Fibroblast of villous mesenchyme (primary cell): ENCODE data around the gene BTBD7. TPM values are rescaled to one million over a fixed set of nuclear protein-coding genes. Genes with fewer than 3 reads are reported as not detected.

Experiments used
- DNase-seq: peaks from one replicate; pipeline ENCODE4 v3.0.0-alpha.2; 2010; ENCODE audit warnings: low read depth
- H3K4me3 ChIP-seq: 2 replicates; pipeline ENCODE4 v1.5.1; 2011; ENCODE audit warnings: low read depth, mild to moderate bottlenecking, low read length
- total RNA-seq: library from RNA; depleted of rRNA; stranded (reverse); fragments of >200 nt; gene quantifications from 2 replicates; pipeline ENCODE4 v1.2.3, GENCODE V29; 2012
- TF ChIP-seq, protein P1 (sequence below): IDR thresholded peaks from 2 replicates; pipeline ENCODE4 v1.5.1; 2012; ENCODE audit warnings: low read depth, mild to moderate bottlenecking, low read length; ENCODE audit not compliant: insufficient read depth

BTBD7 gene
- total RNA-seq, 1 donor: 35.4 TPM

DNA sequence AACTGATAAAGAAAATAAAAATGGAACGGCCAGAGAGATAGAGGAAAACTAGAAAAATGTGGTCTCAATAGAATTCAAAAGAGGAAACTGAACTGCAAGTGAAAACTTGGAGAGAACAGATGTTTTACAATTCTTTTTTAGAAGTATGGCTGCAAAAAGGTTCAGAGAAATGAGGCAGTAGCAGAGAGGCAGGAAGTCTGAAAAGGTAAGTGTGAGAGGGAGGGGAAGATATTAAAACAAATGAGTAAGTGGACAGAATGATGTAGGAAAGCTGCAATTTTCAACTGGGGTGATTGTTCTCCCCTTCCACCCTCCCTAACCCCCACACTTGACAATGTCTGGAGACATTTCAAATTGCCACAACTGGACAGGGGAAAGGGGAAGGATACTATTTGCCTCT lies 12.9 kb downstream of the BTBD7 start:
- DNase-seq: no peak
- no peak overlapping the region for H3K4me3 ChIP-seq
- TF ChIP-seq, protein P1, sequence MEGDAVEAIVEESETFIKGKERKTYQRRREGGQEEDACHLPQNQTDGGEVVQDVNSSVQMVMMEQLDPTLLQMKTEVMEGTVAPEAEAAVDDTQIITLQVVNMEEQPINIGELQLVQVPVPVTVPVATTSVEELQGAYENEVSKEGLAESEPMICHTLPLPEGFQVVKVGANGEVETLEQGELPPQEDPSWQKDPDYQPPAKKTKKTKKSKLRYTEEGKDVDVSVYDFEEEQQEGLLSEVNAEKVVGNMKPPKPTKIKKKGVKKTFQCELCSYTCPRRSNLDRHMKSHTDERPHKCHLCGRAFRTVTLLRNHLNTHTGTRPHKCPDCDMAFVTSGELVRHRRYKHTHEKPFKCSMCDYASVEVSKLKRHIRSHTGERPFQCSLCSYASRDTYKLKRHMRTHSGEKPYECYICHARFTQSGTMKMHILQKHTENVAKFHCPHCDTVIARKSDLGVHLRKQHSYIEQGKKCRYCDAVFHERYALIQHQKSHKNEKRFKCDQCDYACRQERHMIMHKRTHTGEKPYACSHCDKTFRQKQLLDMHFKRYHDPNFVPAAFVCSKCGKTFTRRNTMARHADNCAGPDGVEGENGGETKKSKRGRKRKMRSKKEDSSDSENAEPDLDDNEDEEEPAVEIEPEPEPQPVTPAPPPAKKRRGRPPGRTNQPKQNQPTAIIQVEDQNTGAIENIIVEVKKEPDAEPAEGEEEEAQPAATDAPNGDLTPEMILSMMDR: no peak

DNA sequence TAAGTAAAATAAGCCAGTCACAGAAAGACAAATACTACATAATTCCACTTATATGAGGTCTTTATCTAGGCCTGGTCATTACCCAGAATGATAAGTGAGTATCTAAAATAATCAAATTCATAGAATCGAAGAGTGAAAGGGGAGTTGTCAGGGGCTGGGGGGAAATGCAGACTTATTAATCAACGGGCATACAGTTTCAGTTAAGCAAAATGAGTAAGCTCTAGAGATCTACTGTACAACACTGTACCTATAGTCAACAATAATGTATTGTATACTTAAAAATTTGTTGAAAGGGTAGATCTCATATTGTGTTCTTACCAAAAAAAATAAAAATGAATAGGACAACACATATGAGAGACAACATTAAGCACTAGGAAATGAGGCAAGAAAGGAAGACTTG lies 13.3 kb downstream of the BTBD7 start:
- TF ChIP-seq, protein P1: no peak
- H3K4me3 ChIP-seq: no peak overlapping the region
- DNase-seq: no peak

DNA sequence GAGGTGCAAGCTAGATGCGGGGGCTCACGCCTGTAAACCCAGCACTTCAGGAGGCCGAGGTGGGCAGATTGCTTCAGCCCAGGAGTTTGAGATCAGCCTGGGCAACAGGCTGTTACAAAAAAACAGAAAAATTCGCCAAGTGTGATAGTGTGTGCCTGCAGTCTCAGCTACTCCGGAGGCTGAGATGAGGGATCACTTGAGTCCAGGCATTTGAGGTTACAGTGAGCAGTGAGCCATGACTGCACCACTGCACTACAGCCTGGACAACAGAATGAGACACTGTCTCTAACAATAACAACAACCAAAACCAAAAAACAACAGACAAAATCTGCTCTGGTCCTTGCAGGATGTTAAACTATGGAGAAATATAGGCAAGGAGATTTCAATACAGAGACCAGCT lies 13.9 kb downstream of the BTBD7 start:
- TF ChIP-seq, protein P1: no peak
- H3K4me3 ChIP-seq: no peak overlapping the region
- DNase-seq: no peak

DNA sequence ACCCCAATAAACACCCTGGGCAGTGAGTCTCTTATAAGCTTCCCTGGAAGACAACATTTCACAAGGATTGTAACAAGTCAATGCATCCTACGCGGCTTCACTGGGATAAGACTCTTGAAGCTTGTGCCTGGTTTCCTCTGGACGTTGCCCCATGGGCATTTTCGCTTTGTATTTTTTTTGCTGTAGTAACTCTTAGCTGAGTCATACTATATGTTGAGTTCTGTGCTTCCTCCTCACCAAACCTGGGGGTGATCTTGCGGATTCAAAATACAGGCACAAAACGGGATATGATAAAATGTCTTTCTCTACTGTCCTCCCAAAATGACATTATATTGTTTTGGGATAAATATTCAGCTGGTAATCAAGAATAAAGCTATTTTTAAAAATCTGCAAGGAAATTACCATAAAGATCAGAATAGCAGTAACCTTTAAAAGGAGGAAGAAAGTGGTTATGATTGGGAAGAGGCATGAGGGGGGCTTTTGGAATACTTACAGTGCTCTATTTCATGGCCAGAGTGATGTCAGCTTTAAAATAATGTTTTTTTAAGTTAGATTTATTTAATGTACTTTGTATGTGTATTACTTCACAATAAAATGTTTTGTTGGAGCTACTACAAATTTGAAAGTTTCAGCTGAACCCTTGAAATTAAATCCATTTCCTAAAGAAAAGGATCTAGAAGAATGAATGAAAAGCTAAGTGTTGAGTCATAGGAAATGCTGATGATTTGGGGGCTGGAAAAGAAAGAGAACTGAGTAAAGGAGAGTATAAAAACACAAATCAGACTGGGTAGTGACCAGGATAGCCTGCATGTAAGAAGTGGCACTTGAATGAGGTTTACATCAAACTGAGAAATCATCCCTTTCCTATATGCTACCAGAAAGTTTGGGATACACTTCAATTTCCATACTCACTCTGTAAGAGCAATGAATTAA lies 14.7 kb downstream of the BTBD7 start:
- TF ChIP-seq, protein P1: no peak
- DNase-seq: peak; percentile 70
- H3K4me3 ChIP-seq: no peak overlapping the region

DNA sequence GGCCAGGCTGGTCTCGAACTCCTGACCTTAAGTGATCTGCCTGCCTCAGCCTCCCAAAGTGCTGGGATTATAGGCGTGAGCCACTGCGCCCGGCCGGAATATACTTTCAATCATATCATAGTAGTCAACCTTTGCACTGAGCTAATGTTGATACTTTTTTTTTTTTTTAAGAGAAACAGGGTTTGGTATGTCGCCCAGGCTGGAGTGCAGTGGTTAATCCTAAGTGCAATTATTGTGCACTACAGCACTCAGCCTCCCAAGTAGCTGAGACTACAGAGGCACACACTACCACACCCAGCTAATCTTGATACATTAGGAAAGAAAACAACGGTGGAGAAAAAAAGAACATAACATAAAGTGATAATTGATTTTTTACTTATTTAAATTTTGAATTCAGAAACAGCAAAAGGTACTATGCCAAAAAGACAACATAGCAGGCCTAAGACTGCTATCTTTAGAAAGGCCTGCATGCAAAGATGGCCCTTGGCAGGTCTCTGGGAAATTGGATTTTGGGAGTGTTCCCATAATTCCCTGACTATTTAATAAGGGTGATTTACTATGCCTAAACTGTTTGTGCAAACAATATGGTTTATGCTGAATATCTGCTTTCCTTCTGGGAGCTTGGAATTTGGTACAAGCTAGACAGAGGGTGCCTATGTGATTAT lies 15.5 kb downstream of the BTBD7 start:
- H3K4me3 ChIP-seq: no peak overlapping the region
- no peak for DNase-seq
- TF ChIP-seq, protein P1: no peak

DNA sequence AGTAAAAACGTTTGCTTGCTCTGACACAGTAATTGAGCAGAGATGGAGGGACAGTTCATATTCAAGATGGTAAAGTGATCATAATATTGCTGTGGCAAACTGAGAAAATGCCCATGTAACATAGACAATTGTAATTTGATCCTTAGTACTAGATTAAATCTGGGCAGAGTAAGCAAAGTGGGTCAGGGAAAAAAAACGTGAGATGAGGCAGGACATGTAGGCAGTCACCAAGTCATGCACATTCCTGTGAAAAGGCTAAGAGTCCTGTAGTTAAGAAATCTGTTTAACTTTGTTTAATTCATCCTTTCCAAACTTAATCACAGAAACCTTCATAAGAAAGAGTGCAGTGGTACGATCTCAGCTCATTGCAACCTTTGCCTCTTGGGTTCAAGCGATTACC lies 16.1 kb downstream of the BTBD7 start:
- TF ChIP-seq, protein P1: no peak
- no peak overlapping the region for H3K4me3 ChIP-seq
- no peak for DNase-seq
